Activated CD8-positive, alpha-beta memory T cell treated with anti-CD3 and anti-CD28 coated beads for 36 hours (primary cell): ENCODE measurements around the gene FGD4. TPM values are rescaled to one million over a fixed set of nuclear protein-coding genes. Genes with fewer than 3 reads are reported as not detected.
"Not testable (repeated sequence)": the region's sequence is repeated elsewhere in the genome, so short reads cannot be mapped to it uniquely, and the experiment has no call there.

Experiments used
- CTCF ChIA-PET: fragments of 350-600 bp; sonication (Branson Sonifier 250); formaldehyde crosslinking; loops from one replicate; lab custom pipeline; 2021; ENCODE audit warnings: antibody characterized with exemption; lab: Charles Lee
- POLR2A ChIA-PET: fragments of 350-600 bp; sonication (Branson Sonifier 250); formaldehyde crosslinking; loops from one replicate; lab custom pipeline; 2021; ENCODE audit warnings: antibody characterized with exemption; lab: Charles Lee
- total RNA-seq, 2 experiments: library from RNA; stranded (reverse); gene quantifications; one replicate each; pipeline ENCODE4 v1.2.3, GENCODE V29; 2021

FGD4 gene
- total RNA-seq, 2 experiments from 2014 or later: 0.21 to 0.44 TPM

DNA sequence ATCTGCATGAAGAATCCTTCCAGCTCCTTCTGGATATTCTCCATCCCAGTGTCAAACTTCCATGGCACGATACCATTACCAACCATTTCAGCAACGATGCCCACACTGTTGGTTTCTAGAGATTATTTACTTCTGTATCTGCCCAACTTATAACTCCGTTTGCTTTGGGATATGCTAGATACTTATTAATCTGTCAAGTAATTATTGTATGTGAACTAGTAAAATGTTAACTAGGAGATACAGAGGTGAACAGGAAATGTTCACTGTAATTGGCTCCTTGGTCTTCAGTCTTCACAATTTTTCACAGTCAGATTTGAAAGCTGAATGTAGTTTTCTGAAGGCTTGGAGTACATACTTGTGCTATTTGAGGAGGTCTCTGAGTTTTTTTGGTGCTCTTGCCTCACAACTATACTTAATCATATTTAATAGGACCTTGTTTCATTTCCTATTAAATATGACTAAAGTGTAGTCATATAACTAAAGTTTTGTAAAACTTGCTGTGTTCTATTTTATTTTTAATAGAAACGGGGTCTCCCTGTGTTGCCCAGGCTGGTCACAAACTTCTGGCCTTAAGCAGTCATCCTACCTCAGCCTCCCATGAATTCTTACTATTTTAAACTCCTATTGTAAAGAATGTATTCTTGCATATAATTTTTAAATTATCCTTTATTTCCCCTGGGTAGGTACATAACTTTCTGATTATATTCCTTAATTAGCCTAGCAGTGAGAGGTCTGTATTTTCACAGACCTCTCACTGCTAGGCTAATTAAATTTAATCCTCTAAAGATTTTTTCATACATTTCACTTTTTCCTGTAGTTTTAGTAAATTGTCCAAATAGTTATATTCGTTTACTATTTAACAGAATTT, 79.7 kb downstream of the FGD4 start:
- CTCF ChIA-PET: interaction anchor here (0.7 kb wide), 1 partner anchor 39 kb away, joined by 3 read pairs; no protein-coding TSS in a partner anchor
- POLR2A ChIA-PET: no interaction called here

DNA sequence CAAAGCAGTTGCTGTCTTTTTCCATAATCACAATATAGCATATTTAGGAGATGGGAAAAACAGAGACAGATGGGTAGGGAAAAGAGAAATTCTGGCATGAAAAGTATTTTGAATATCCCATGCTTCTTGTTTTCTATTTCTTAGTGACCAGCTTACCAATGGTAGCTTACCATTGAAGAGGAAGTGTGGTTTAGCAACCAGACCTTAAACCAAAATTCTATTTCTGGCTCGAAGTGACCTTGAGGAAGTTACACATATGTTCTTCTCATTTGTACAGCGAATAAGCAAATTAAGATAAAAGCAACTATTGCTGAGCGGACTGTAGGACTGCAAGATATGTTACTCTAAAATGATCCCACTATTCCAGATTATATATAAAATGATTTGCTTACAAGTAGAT, 82.9 kb downstream of the FGD4 start:
- ChIA-PET CTCF (no interaction called here), POLR2A (no interaction called here)

DNA sequence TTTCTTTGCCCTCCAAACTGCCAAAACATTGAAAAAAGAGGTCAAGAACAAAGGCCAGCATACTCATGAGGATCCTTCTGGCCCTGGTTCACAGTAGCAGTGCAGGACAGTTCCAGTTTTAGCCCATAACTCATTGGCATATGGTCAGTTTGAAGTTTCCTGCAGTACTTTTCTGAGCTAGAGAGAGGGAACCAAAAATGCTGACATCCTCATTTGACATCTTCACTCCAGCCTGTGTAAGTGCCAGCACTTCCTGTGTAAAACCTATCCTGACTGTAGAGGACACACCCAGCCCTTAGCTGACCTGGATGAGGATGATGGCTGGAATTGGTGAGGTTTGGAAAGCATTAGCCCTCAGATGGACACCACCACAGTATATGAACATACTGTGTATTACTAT, 84.1 kb downstream of the FGD4 start:
- POLR2A ChIA-PET: no interaction called here
- CTCF ChIA-PET: no interaction called here

DNA sequence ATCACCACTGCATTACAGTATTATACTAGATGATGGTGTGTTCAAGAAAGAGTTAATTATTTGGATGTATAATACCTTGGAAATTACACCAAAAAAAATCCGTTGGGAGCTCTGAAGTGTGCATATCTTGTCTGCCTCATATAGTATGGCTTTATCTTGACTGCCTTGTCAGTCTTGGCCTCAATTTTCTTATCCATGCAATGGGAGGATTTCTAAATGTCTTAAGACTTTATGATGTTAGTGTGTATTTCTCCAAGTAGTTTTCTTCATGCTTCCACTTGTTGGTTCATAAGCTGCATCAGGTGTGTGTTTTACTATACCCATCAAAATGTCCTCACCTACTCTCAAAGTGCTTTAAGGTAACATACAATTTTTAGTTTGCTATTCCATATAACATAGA, 84.6 kb downstream of the FGD4 start:
- CTCF ChIA-PET: no interaction called here
- POLR2A ChIA-PET: no interaction called here

DNA sequence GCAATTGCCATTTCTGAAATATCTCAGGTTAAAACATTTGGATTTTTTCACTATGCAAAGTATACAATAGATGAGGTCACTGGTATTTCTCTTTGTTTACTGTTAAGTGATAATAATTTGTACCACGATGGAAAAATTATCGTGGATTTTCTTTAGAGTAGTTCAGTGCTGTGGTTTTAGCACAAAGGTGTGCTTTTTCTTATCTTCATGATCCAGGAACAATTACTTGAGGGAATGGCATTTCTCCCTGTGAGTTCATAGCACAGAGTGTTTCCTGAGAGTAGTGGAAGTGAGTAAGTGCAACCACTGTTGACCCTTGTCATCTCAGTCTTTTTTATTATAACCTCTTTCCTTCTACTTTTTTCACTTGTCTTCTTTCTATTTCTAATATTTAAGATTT, 86.8 kb downstream of the FGD4 start:
- CTCF ChIA-PET: no interaction called here
- POLR2A ChIA-PET: no interaction called here

DNA sequence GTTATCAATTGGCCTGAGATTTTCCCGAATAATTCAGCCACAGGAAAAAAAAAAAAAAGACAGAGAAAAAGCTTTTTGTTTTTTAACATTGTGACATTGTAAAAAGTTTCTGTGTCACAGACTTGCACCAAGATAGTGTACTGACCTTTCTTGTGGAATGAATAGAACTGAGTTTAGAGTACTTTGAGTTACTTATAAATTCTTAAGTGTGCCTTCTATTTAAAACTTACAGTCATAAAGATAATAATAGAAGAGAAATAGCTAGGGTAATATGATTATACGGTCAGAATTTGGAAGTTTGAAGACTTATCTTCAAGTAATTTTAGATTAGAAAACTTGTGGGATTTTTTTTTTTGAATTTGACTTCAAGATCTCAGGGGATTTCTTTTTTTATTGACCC, 88.8 kb downstream of the FGD4 start:
- CTCF ChIA-PET: no interaction called here
- POLR2A ChIA-PET: no interaction called here

- POLR2A ChIA-PET: no interaction called here
These were observed 89.7 kb downstream of the FGD4 start for GRCh38 chr12:32489070-32489469.

DNA sequence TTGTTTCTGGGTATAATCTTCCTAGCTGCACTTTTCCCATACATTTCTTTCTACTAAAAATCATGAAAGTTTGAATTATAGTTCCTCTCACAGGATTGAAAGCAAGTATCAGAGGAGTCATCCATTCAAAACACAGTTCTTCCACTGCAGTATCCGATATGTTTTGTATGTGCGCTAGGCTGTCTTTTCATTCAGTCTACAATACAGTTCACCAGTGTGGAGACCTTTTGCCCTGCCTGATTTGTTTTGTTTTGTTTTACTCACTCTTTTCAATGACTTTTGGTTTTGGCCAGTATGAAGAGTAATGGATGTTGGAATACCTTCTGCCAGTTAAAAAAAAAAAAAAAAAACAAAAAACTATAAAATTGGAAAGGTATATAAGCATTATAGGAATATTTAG, 91.4 kb downstream of the FGD4 start:
- ChIA-PET POLR2A (no interaction called here), CTCF (no interaction called here)

More at GRCh38 chr12:32489070-32489469, 89.7 kb downstream of the FGD4 start:
- CTCF ChIA-PET: no interaction called here

- CTCF ChIA-PET: no interaction called here
- POLR2A ChIA-PET: no interaction called here
These were observed 93.9 kb downstream of the FGD4 start for GRCh38 chr12:32493282-32493681.

DNA sequence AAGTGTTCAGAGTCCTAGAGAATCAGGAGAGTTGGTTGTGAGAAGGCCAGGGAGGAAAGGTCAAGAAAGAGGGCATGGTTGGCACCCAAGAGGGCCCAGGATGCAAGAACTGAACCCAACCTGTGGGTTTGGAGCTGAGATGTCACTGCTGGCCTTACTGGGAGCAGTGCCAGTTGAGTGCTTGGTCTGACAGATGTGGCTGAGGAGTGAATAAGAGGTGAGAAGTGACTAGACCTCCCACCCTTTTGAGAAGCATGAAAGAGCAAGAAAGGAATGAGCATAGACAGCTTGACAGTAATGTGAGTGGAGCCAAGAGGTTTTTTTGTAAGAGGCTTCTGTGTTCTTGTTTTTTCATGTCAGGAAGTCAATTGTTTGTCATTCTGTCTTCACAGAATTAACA, 95.3 kb downstream of the FGD4 start:
- POLR2A ChIA-PET: no interaction called here
- CTCF ChIA-PET: no interaction called here

- CTCF ChIA-PET: no interaction called here
- POLR2A ChIA-PET: no interaction called here
These were observed 97.6 kb downstream of the FGD4 start for GRCh38 chr12:32496946-32497345.

GRCh38 chr12:32497864-32498263, 98.5 kb downstream of the FGD4 start:
- POLR2A ChIA-PET: no interaction called here
- CTCF ChIA-PET: no interaction called here

GRCh38 chr12:32499048-32499447, 99.7 kb downstream of the FGD4 start:
- CTCF ChIA-PET: no interaction called here
- POLR2A ChIA-PET: no interaction called here

- ChIA-PET POLR2A (no interaction called here), CTCF (no interaction called here)
These were observed 102.5 kb downstream of the FGD4 start for GRCh38 chr12:32501835-32502333.

- ChIA-PET CTCF (no interaction called here), POLR2A (no interaction called here)
These were observed 103.5 kb downstream of the FGD4 start for GRCh38 chr12:32502693-32503502.

DNA sequence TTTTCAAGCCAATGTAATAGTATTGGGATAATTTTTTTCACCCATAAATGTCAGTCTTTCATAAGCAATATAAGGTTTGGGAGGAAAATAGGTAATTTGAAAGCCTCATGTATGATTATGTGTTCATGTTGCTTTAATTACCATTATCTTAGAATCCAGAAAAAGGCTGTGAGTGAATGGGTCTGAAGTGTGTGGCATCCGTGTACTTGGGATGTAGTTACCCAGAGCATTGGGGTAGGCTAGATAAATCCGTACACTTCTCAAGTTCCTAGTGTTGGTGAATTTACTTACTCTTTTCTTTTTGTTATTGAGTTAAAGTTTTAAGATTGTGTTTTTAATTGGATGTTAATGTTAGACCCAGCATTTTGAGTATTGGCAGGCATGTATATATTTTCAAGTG, 104.4 kb downstream of the FGD4 start:
- ChIA-PET CTCF (no interaction called here), POLR2A (no interaction called here)

DNA sequence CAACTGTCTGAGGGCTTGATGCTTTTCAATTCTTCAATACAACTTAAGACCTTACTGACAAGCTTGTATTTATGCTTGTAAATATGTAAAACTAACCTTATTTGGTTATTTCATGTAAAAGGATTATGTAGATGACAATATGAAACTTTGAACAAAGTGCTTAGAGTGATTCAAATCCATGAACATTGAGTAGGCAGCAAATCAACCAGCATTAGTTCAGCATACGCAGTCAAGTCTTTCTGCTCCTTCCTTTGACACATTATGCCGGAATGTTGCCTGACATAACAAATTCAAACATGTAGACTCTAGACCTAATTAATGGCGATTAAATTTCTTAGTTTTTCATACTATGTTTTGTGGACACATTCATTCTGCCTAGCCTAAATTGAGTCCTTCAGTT, 105.2 kb downstream of the FGD4 start:
- CTCF ChIA-PET: no interaction called here

DNA sequence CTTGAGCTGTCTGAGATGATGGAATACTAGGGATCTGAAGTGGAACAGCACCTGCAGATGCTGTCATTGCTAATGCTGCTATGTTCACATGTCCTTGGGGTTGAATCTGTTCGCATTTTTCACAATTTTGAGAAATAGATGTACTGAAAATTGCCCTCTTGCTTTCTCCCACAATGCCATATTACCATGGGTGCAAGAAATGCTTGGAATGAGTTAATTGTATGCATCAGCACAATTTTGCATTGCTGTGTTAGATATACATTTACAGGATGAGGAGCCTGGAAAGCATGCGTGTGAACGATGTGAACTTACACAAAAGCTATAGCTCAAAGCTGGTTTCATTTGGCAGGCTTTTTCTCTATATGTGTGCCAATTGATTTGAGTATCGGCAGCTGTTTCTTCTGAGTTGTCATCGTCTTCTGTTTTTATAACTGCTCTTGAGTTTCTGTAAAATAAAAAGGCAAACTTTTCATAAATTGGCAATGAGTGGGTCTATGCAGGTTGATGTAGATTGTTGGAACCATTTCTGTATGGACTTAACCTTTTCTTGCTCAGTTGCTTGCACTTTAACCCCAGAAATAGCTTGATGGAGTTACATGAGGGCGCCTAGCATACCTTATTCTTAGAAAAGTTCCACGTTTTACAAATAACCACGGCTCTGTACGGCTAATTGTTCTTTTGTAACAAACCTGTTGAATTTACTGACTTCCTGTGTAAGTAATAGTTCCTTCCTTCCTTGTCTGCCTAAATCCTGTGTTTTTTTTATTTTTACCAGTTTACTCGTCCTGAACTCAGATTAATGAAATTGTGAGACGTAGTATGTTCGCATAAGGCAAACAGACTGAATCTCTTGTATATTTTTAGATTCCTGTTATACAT, 105.9 kb downstream of the FGD4 start:
- ChIA-PET POLR2A (no interaction called here), CTCF (no interaction called here)

More for the DNA sequence above, 105.2 kb downstream of the FGD4 start:
- POLR2A ChIA-PET: no interaction called here

DNA sequence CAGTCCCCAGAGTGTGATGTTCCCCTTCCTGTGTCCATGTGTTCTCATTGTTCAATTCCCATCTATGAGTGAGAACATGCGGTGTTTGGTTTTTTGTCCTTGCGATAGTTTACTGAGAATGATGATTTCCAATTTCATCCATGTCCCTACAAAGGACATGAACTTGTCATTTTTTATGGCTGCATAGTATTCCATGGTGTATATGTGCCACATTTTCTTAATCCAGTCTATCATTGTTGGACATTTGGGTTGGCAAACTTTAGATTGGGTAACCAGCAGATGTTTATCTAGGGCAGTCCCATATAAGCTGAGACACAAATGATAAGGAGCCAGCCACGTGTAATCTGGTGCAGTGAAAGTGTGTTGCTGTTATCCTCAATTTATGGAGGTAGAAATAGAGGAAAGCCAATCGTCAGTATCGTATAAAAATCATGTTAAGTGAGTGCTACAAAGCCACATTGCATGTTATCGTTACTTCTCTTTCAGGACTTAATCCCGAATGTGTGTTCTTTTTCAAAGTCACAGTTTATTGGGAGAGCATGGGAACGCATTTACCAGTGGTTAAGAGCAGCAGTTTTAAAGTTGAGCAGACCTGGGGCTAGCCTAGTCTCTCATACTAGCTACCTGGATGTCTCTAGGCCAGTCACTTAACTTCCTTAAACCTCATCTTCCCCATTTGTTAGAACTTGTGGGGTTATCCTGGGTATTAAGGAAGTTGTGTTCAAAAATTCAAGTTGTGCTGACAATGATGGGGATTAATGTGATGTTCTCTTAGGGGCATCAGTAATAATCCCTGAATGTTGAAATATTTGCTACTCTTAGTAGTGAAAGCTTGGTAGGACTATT, 108.0 kb downstream of the FGD4 start:
- POLR2A ChIA-PET, CTCF ChIA-PET: not testable (repeated sequence)
